Effector memory CD4-positive, alpha-beta T cell (primary cell): ENCODE results near the gene ORC6.

Experiments used
- DNase-seq, 3 donors: peaks; one replicate each; pipeline ENCODE4 v3.0.0-alpha.2; 2020
- H3K27ac ChIP-seq: 2 replicates; pipeline ENCODE4 v1.7.0; 2013; ENCODE audit warnings: mild to moderate bottlenecking, low read length, moderate library complexity; ENCODE audit not compliant: insufficient read depth, poor library complexity, severe bottlenecking
- H3K27me3 ChIP-seq: replicated peaks from 2 replicates; pipeline ENCODE4 v1.7.0; 2013; ENCODE audit warnings: mild to moderate bottlenecking, low read length; ENCODE audit not compliant: insufficient read depth, control insufficient read depth, poor library complexity, severe bottlenecking
- H3K36me3 ChIP-seq: 2 replicates; pipeline ENCODE4 v1.7.0; 2013; ENCODE audit warnings: mild to moderate bottlenecking, low read length, moderate library complexity; ENCODE audit not compliant: control insufficient read depth, insufficient read depth
- H3K4me1 ChIP-seq: 2 replicates; pipeline ENCODE4 v1.7.0; 2013; ENCODE audit warnings: low read length, mild to moderate bottlenecking; ENCODE audit not compliant: control insufficient read depth, insufficient read depth, poor library complexity, severe bottlenecking
- H3K4me3 ChIP-seq: 2 replicates; pipeline ENCODE4 v1.7.0; 2013; ENCODE audit warnings: low read length, low read depth, mild to moderate bottlenecking; ENCODE audit not compliant: insufficient read depth, poor library complexity, severe bottlenecking
- H3K9me3 ChIP-seq: 2 replicates; pipeline ENCODE4 v1.7.0; 2013; ENCODE audit warnings: mild to moderate bottlenecking, low read length, moderate library complexity; ENCODE audit not compliant: control insufficient read depth

Gene ORC6

GRCh38 chr16:46730126-46730525 lies 40.7 kb downstream of the ORC6 start:
- no peaks in the 10 kb centered on the region for H3K36me3 ChIP-seq
- DNase-seq = no peak
- H3K9me3 ChIP-seq = no peaks in the 10 kb centered on the region
- no peaks in the 10 kb centered on the region for H3K27me3 ChIP-seq
- no peak overlapping the region for H3K4me3 ChIP-seq
- H3K27ac ChIP-seq = no peak overlapping the region
- no peaks in the 10 kb centered on the region for H3K4me1 ChIP-seq

GRCh38 chr16:46730801-46731690 lies 41.6 kb downstream of the ORC6 start:
- H3K4me1 ChIP-seq = no peaks in the 10 kb centered on the region
- no peak for DNase-seq
- H3K27ac ChIP-seq = no peak overlapping the region
- no peaks in the 10 kb centered on the region for H3K9me3 ChIP-seq
- no peak overlapping the region for H3K4me3 ChIP-seq
- H3K36me3 ChIP-seq = no peaks in the 10 kb centered on the region
- H3K27me3 ChIP-seq = no peaks in the 10 kb centered on the region

GRCh38 chr16:46731691-46732555 lies 42.5 kb downstream of the ORC6 start:
- H3K36me3 ChIP-seq = no peaks in the 10 kb centered on the region
- no peak overlapping the region for H3K4me3 ChIP-seq
- H3K27ac ChIP-seq = no peak overlapping the region
- DNase-seq = no peak
- H3K27me3 ChIP-seq = no peaks in the 10 kb centered on the region
- no peaks in the 10 kb centered on the region for H3K9me3 ChIP-seq
- H3K4me1 ChIP-seq = no peaks in the 10 kb centered on the region

GRCh38 chr16:46732561-46732960 lies 43.1 kb downstream of the ORC6 start:
- H3K27me3 ChIP-seq = no peaks in the 10 kb centered on the region
- DNase-seq = no peak
- H3K9me3 ChIP-seq = no peaks in the 10 kb centered on the region
- no peak overlapping the region for H3K27ac ChIP-seq
- no peaks in the 10 kb centered on the region for H3K36me3 ChIP-seq
- H3K4me1 ChIP-seq = no peaks in the 10 kb centered on the region
- no peak overlapping the region for H3K4me3 ChIP-seq

- Histone ChIP-seq H3K4me1 (no peaks in the 10 kb centered on the region), H3K27me3 (no peaks in the 10 kb centered on the region)
- no peak for DNase-seq
Measured at GRCh38 chr16:46733319-46733830, 43.9 kb downstream of the ORC6 start.

GRCh38 chr16:46736695-46737094 lies 47.2 kb downstream of the ORC6 start:
- no peak for DNase-seq
- H3K9me3 ChIP-seq = no peaks in the 10 kb centered on the region
- no peak overlapping the region for H3K4me3 ChIP-seq
- no peaks in the 10 kb centered on the region for H3K36me3 ChIP-seq
- H3K27me3 ChIP-seq = no peaks in the 10 kb centered on the region
- H3K27ac ChIP-seq = no peak overlapping the region
- H3K4me1 ChIP-seq = no peaks in the 10 kb centered on the region

More at GRCh38 chr16:46733319-46733830, 43.9 kb downstream of the ORC6 start:
- Histone ChIP-seq H3K4me3 (no peak overlapping the region), H3K9me3 (no peaks in the 10 kb centered on the region), H3K27ac (no peak overlapping the region), H3K36me3 (no peaks in the 10 kb centered on the region)

- no peak for DNase-seq
- no peaks in the 10 kb centered on the region for H3K27me3 ChIP-seq
- no peaks in the 10 kb centered on the region for H3K9me3 ChIP-seq
- no peak overlapping the region for H3K4me3 ChIP-seq
- no peaks in the 10 kb centered on the region for H3K4me1 ChIP-seq
- no peak overlapping the region for H3K27ac ChIP-seq
- H3K36me3 ChIP-seq = no peaks in the 10 kb centered on the region
Measured at GRCh38 chr16:46737621-46738214, 48.3 kb downstream of the ORC6 start.

GRCh38 chr16:46739934-46740333 lies 50.5 kb downstream of the ORC6 start:
- Histone ChIP-seq H3K4me1 (no peaks in the 10 kb centered on the region), H3K9me3 (no peaks in the 10 kb centered on the region), H3K27ac (no peak overlapping the region), H3K36me3 (no peaks in the 10 kb centered on the region), H3K27me3 (no peaks in the 10 kb centered on the region), H3K4me3 (no peak overlapping the region)
- DNase-seq = no peak

GRCh38 chr16:46743232-46743719 lies 53.8 kb downstream of the ORC6 start:
- no peaks in the 10 kb centered on the region for H3K9me3 ChIP-seq
- no peak for DNase-seq
- H3K4me1 ChIP-seq = no peaks in the 10 kb centered on the region
- H3K4me3 ChIP-seq = no peak overlapping the region
- no peaks in the 10 kb centered on the region for H3K36me3 ChIP-seq
- no peak overlapping the region for H3K27ac ChIP-seq
- H3K27me3 ChIP-seq = no peaks in the 10 kb centered on the region
